Cardiac septum (tissue), 1 donor: ENCODE results near the gene COG5. TPM values are rescaled to one million over a fixed set of nuclear protein-coding genes. Genes with fewer than 3 reads are reported as not detected.
"Not testable (repeated sequence)": the region's sequence is repeated elsewhere in the genome, so short reads cannot be mapped to it uniquely, and the experiment has no call there.

ENCODE experiments used
- DNase-seq: peaks from one replicate; pipeline ENCODE4 v3.0.0-alpha.2; 2020; ENCODE audit warnings: low spot score
- intact Hi-C: fragments of 100-400 bp; cut with DNase I; formaldehyde crosslinking; loops from one replicate; pipeline ENCODE4 v1.14.0; 2022
- total RNA-seq: library from RNA; stranded (reverse); fragmentation: NEBNext Ultra II Directional; extraction: Animal tissue kit (Norgen Biotek cat#: 25700); gene quantifications from one replicate; pipeline ENCODE4 v1.2.1, GENCODE V29; 2021
- donor health status: DM: no; HTN: no; CAD: no.

Gene COG5
- total RNA-seq, 1 donor from 2014 or later = 43.9 TPM

- intact Hi-C loops = no loop called here
- DNase-seq = no peak
Measured at GRCh38 chr7:107160389-107160788, 403.3 kb downstream of the COG5 start.

DNA sequence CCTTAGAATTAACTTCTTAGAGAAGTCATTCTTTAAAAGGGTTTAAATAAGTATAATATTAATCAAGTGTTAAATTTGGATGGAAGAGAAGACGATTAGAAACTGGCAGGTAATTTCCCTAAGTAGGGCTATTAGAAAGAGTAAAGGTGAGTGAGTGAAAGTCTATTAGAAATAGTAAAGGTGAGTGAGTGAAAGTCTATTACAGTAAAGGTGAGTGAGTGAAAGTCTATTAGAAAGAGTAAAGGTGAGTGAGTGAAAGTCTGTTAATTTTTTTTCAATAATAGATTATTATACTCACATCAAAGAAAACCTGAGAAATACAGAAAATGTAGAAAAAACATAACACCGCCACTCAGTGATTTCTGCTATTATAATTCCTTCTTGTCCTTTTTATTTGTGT is 405.7 kb downstream of the COG5 start:
- DNase-seq = no peak
- intact Hi-C loops = no loop called here

GRCh38 chr7:107157091-107157490 is 406.6 kb downstream of the COG5 start:
- no peak for DNase-seq
- intact Hi-C loops = no loop called here

DNA sequence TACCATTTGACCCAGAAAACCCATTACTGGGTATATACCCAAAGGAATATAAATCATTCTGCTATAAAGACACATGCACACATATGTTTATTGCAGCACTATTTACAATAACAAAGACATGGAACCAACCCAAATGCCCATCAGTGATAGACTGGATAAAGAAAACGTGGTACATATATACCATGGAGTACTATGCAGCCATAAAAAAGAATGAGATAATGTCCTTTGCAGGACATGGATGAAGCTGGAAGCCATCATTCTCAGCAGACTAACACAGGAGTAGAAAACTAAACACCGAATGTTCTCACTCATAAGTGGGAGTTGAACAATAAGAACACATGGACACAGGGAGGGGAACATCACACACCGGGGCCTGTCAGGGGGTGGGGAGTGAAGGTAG is 408.0 kb downstream of the COG5 start:
- intact Hi-C loops, DNase-seq: not testable (repeated sequence)

GRCh38 chr7:107154826-107155225 is 408.9 kb downstream of the COG5 start:
- no peak for DNase-seq
- intact Hi-C loops = loop anchor here (5.0 kb wide), 1 partner anchor 363 kb away; no protein-coding TSS in a partner anchor

DNA sequence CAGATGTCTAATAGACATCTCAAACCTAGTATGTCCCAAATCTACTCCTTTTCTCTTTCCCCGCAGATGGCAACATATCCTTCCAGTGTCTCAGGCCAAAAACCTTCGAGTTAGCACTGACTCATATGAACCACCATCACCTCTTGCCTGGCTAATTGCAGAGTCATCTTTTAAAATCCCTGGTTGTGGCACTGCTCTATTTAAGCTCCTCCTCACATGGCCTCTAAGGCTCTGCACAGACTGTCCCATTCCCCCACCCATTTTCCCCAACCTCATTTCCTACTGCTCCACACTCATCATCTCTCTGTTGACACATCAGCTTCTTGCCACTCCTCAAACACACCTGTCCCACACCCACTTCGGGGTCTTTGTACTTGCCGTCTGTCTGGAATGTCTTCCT is 411.7 kb downstream of the COG5 start:
- DNase-seq = no peak
- intact Hi-C loops = loop anchor here (5.0 kb wide), 1 partner anchor 360 kb away; no protein-coding TSS in a partner anchor

Other genes starting within 250 kb of the COG5 start
- 25.4 TPM for gene GPR22, start 93.9 kb downstream of the COG5 start, total RNA-seq
- 7.9 TPM for gene DUS4L, start 51 bp upstream of the COG5 start, total RNA-seq
- gene BCAP29, start 16.3 kb upstream of the COG5 start, total RNA-seq = 109 TPM
- 1.5 TPM for gene SLC26A4, start 96.9 kb upstream of the COG5 start, total RNA-seq
- 24.1 TPM for gene CBLL1, start 180.2 kb upstream of the COG5 start, total RNA-seq
- not detected for gene SLC26A3, start 239.3 kb upstream of the COG5 start, total RNA-seq